ENCODE measurements around the gene OXSR1. TPM values are rescaled to one million over a fixed set of nuclear protein-coding genes. Genes with fewer than 3 reads are reported as not detected.

OXSR1 gene
- total and polyA plus RNA-seq, 2 of the 13 experiments (the other 11 are each of a cell fraction or from before 2014, with no cell fraction given), result 27.4 to 32.6 TPM

DNA sequence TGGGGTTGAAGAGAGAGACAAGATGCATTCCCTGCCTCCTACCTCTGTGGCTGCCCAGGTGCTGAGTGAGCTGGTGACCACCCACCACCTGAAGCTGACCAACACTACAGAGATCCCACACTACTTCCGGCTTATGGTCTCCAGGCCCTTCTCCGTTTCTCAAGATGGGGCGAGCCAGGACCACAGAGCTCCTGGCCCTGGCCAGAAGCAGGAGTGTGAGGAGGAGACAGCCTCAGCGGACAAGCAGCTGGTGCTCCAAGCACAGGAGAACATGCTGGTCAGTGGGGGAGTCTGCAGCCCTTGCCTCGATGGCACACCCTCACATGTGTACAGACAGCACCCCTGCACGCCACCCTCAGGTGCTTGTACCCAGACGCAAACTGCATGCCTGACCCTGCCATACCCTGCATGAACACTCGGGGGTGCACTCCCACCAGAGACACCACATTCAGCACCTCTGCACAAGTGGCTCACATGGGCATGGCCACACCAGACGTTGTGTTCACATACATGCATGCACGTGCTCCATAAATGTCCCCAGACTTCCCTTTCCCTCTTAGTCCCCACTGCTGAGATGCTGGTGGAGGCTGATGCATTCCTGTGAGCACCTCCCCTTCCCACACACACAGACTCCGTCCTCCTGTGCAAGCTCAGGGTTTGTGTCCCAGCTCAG lies 47.5 kb upstream of the OXSR1 start (continued):
- TF ChIP-seq, protein P1, sequence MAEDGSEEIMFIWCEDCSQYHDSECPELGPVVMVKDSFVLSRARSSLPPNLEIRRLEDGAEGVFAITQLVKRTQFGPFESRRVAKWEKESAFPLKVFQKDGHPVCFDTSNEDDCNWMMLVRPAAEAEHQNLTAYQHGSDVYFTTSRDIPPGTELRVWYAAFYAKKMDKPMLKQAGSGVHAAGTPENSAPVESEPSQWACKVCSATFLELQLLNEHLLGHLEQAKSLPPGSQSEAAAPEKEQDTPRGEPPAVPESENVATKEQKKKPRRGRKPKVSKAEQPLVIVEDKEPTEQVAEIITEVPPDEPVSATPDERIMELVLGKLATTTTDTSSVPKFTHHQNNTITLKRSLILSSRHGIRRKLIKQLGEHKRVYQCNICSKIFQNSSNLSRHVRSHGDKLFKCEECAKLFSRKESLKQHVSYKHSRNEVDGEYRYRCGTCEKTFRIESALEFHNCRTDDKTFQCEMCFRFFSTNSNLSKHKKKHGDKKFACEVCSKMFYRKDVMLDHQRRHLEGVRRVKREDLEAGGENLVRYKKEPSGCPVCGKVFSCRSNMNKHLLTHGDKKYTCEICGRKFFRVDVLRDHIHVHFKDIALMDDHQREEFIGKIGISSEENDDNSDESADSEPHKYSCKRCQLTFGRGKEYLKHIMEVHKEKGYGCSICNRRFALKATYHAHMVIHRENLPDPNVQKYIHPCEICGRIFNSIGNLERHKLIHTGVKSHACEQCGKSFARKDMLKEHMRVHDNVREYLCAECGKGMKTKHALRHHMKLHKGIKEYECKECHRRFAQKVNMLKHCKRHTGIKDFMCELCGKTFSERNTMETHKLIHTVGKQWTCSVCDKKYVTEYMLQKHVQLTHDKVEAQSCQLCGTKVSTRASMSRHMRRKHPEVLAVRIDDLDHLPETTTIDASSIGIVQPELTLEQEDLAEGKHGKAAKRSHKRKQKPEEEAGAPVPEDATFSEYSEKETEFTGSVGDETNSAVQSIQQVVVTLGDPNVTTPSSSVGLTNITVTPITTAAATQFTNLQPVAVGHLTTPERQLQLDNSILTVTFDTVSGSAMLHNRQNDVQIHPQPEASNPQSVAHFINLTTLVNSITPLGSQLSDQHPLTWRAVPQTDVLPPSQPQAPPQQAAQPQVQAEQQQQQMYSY (CRISPR knock-in tag; IDR thresholded peaks at IDR 0.05), result no peak
- TF ChIP-seq, protein P2, sequence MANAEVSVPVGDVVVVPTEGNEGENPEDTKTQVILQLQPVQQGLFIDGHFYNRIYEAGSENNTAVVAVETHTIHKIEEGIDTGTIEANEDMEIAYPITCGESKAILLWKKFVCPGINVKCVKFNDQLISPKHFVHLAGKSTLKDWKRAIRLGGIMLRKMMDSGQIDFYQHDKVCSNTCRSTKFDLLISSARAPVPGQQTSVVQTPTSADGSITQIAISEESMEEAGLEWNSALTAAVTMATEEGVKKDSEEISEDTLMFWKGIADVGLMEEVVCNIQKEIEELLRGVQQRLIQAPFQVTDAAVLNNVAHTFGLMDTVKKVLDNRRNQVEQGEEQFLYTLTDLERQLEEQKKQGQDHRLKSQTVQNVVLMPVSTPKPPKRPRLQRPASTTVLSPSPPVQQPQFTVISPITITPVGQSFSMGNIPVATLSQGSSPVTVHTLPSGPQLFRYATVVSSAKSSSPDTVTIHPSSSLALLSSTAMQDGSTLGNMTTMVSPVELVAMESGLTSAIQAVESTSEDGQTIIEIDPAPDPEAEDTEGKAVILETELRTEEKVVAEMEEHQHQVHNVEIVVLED (CRISPR knock-in tag; IDR thresholded peaks at IDR 0.05; ENCODE audit: borderline replicate concordance), result 0 out of 2 replicates have a peak, but pooled peaks have one; percentile 22
- TF ChIP-seq, protein P3, sequence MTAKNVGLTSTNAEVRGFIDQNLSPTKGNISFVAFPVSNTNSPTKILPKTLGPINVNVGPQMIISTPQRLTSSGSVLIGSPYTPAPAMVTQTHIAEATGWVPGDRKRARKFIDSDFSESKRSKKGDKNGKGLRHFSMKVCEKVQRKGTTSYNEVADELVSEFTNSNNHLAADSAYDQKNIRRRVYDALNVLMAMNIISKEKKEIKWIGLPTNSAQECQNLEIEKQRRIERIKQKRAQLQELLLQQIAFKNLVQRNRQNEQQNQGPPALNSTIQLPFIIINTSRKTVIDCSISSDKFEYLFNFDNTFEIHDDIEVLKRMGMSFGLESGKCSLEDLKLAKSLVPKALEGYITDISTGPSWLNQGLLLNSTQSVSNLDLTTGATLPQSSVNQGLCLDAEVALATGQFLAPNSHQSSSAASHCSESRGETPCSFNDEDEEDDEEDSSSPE (CRISPR knock-in tag; IDR thresholded peaks at IDR 0.05), result no peak
- TF ChIP-seq ATM (IDR thresholded peaks at IDR 0.05; ENCODE audit: borderline replicate concordance), result no peak
- no peak for TF ChIP-seq ZNF790 (CRISPR knock-in tag; IDR thresholded peaks at IDR 0.05; ENCODE audit: borderline replicate concordance)
- no peak for TF ChIP-seq SIX1 (CRISPR knock-in tag; IDR thresholded peaks at IDR 0.05; ENCODE audit: borderline replicate concordance)
- no peak for TF ChIP-seq ISL2 (CRISPR knock-in tag; IDR thresholded peaks at IDR 0.05)
- no peak for TF ChIP-seq MED13 (CRISPR knock-in tag; IDR thresholded peaks at IDR 0.05)
- no peak for TF ChIP-seq ZNF878 (CRISPR knock-in tag; IDR thresholded peaks at IDR 0.05)
- no peak for TF ChIP-seq ZEB1 (IDR thresholded peaks at IDR 0.05; ENCODE audit: insufficient replicate concordance, low read depth)
- TF ChIP-seq MTF2 (CRISPR knock-in tag; IDR thresholded peaks at IDR 0.05; ENCODE audit: borderline replicate concordance), result no peak
- TF ChIP-seq TP53 (CRISPR knock-in tag; conservative IDR thresholded peaks at IDR 0.05), result no peak
- TF ChIP-seq, protein P4, sequence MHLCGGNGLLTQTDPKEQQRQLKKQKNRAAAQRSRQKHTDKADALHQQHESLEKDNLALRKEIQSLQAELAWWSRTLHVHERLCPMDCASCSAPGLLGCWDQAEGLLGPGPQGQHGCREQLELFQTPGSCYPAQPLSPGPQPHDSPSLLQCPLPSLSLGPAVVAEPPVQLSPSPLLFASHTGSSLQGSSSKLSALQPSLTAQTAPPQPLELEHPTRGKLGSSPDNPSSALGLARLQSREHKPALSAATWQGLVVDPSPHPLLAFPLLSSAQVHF (CRISPR knock-in tag; IDR thresholded peaks at IDR 0.05), result no peak
- TF ChIP-seq, protein P5, sequence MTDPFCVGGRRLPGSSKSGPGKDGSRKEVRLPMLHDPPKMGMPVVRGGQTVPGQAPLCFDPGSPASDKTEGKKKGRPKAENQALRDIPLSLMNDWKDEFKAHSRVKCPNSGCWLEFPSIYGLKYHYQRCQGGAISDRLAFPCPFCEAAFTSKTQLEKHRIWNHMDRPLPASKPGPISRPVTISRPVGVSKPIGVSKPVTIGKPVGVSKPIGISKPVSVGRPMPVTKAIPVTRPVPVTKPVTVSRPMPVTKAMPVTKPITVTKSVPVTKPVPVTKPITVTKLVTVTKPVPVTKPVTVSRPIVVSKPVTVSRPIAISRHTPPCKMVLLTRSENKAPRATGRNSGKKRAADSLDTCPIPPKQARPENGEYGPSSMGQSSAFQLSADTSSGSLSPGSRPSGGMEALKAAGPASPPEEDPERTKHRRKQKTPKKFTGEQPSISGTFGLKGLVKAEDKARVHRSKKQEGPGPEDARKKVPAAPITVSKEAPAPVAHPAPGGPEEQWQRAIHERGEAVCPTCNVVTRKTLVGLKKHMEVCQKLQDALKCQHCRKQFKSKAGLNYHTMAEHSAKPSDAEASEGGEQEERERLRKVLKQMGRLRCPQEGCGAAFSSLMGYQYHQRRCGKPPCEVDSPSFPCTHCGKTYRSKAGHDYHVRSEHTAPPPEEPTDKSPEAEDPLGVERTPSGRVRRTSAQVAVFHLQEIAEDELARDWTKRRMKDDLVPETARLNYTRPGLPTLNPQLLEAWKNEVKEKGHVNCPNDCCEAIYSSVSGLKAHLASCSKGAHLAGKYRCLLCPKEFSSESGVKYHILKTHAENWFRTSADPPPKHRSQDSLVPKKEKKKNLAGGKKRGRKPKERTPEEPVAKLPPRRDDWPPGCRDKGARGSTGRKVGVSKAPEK (CRISPR knock-in tag; IDR thresholded peaks at IDR 0.05; ENCODE audit: borderline replicate concordance), result 0 out of 2 replicates have a peak, but pooled peaks have one; percentile 17
- TF ChIP-seq SMC3 (IDR thresholded peaks at IDR 0.05; ENCODE audit: low read length), result peak; percentile 84
- no peak for TF ChIP-seq ADNP (CRISPR knock-in tag; IDR thresholded peaks at IDR 0.05)
- TF ChIP-seq, protein P6, sequence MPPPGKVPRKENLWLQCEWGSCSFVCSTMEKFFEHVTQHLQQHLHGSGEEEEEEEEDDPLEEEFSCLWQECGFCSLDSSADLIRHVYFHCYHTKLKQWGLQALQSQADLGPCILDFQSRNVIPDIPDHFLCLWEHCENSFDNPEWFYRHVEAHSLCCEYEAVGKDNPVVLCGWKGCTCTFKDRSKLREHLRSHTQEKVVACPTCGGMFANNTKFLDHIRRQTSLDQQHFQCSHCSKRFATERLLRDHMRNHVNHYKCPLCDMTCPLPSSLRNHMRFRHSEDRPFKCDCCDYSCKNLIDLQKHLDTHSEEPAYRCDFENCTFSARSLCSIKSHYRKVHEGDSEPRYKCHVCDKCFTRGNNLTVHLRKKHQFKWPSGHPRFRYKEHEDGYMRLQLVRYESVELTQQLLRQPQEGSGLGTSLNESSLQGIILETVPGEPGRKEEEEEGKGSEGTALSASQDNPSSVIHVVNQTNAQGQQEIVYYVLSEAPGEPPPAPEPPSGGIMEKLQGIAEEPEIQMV (CRISPR knock-in tag; IDR thresholded peaks at IDR 0.05; ENCODE audit: low read depth), result no peak
- TF ChIP-seq NFIC (IDR thresholded peaks at IDR 0.05; ENCODE audit: low read length), result peak; percentile 22; the same call in 1 of the 2 replicates
